K562 (cell line): ENCODE measurements around the gene GBA2. TPM values are rescaled to one million over a fixed set of nuclear protein-coding genes. Genes with fewer than 3 reads are reported as not detected.

Experiments
- ATAC-seq: fragments of 200-7000 bp; cut with Tn5 transposase; 3 replicates; pipeline ENCODE4 v1.9.1; 2020; ENCODE audit warnings: moderate library complexity
- BruUV-seq: library from RNA; stranded (reverse); fragments of 400-500 nt; replicated peaks from 2 replicates; lab custom pipeline; 2021; lab: Mats Ljungman, UMichigan
- CTCF ChIA-PET: fragments of 300-600 bp; formaldehyde crosslinking; extraction: SDS; loops from one replicate; lab custom pipeline; 2021; ENCODE audit warnings: low intra/inter-chr PET ratio; lab: Yijun Ruan, JAX
- POLR2A ChIA-PET: fragments of 300-600, 350-650 bp; sonication (Branson Sonifier 250); formaldehyde crosslinking; extraction: SDS; loops from one replicate; lab custom pipeline; 2021; ENCODE audit warnings: antibody characterized with exemption, inconsistent platforms; lab: Yijun Ruan, JAX
- DNase-seq, 4 experiments: peaks; one replicate each; pipeline versions ENCODE4 v3.0.0 to v3.0.0-alpha.2; 2011 to 2018; ENCODE audit warnings: low spot score in 3 of 4, mixed read lengths in 3 of 4; ENCODE audit errors: extremely low read depth in 1 of 4
- FAIRE-seq: peaks from 2 replicates; lab custom pipeline; 2011; peaks lifted over from hg19 to GRCh38; lab: Jason Lieb, UNC
- H2AFZ ChIP-seq: 2 replicates; pipeline ENCODE4 v1.6.0; 2011; ENCODE audit warnings: low read depth, low read length, control low read depth, inconsistent platforms
- H3K27ac ChIP-seq: fragments of 200-600 bp; 3 replicates; pipeline ENCODE4 v1.8.0; 2011; ENCODE audit warnings: low read depth, mild to moderate bottlenecking, control low read depth, inconsistent platforms, low read length, moderate library complexity, mixed read lengths; ENCODE audit errors: extremely low read depth
- H3K27me3 ChIP-seq, 2 experiments: fragments of 300-600 bp in 1 of 2; 2 replicates in 1 of 2; 3 replicates in 1 of 2; pipeline versions ENCODE4 v1.6.0 to v1.8.0; 2011; ENCODE audit warnings: inconsistent platforms in 2 of 2, low read length in 2 of 2, mild to moderate bottlenecking in 1 of 2, mixed read lengths in 1 of 2, moderate library complexity in 1 of 2; ENCODE audit not compliant: control insufficient read depth in 2 of 2, insufficient read depth in 2 of 2
- H3K36me3 ChIP-seq: fragments of 300-600 bp; 3 replicates; pipeline ENCODE4 v1.8.0; 2011; ENCODE audit warnings: mild to moderate bottlenecking, low read length, inconsistent platforms; ENCODE audit not compliant: control insufficient read depth, insufficient read depth
- H3K4me1 ChIP-seq, 2 experiments: fragments of 200-600 bp in 1 of 2; replicated peaks in 1 of 2; 2 replicates in 1 of 2; 3 replicates in 1 of 2; pipeline versions ENCODE4 v1.5.1 to v1.8.0; 2011; ENCODE audit warnings: inconsistent platforms in 2 of 2, low read length in 2 of 2, mild to moderate bottlenecking in 1 of 2, mixed read lengths in 1 of 2, moderate library complexity in 1 of 2; ENCODE audit not compliant: control insufficient read depth in 2 of 2, insufficient read depth in 2 of 2
- H3K4me2 ChIP-seq: 2 replicates; pipeline ENCODE4 v1.6.1; 2011; ENCODE audit warnings: low read length, control low read depth, inconsistent platforms, mixed read lengths; ENCODE audit not compliant: insufficient read depth
- H3K4me3 ChIP-seq: fragments of 200-600 bp; sonication (generic), shearing (Covaris generic); 2 replicates; pipeline ENCODE4 v1.5.1; 2016; ENCODE audit warnings: control low read depth, inconsistent platforms
- H3K79me2 ChIP-seq: fragments of 200-600 bp; 3 replicates; pipeline ENCODE4 v1.8.0; 2011; ENCODE audit warnings: low read length, inconsistent platforms; ENCODE audit not compliant: control insufficient read depth, insufficient read depth
- H3K9ac ChIP-seq, 2 experiments: 2 replicates each; pipeline versions ENCODE4 v1.6.0 to v1.6.1; 2011; ENCODE audit warnings: low read depth in 2 of 2, low read length in 2 of 2, control low read depth in 1 of 2, inconsistent platforms in 1 of 2, mild to moderate bottlenecking in 1 of 2, mixed read lengths in 1 of 2; ENCODE audit not compliant: insufficient read depth in 1 of 2
- H3K9me1 ChIP-seq: one replicate; pipeline ENCODE4 v1.6.0; 2011; ENCODE audit warnings: inconsistent platforms, mild to moderate bottlenecking, low read length, moderate library complexity; ENCODE audit not compliant: control insufficient read depth, insufficient read depth
- H3K9me3 ChIP-seq: replicated peaks from 2 replicates; pipeline ENCODE4 v1.5.1; 2011; ENCODE audit warnings: low read depth, low read length, inconsistent platforms; ENCODE audit not compliant: control insufficient read depth, insufficient read depth
- H4K20me1 ChIP-seq: replicated peaks from 2 replicates; pipeline ENCODE4 v1.6.1; 2011; ENCODE audit warnings: low read length, inconsistent platforms, mixed read lengths; ENCODE audit not compliant: control insufficient read depth, insufficient read depth
- BMI1 ChIP-seq: fragments of 150-350 bp; IDR thresholded peaks from 2 replicates; pipeline ENCODE4 v1.6.1; 2014; ENCODE audit warnings: low read length
- CEBPB ChIP-seq: fragments of 450-650 bp; IDR thresholded peaks from 2 replicates; pipeline ENCODE4 v1.6.1; 2016; ENCODE audit warnings: missing genetic modification characterization, missing compliant biosample characterization
- CGGBP1 ChIP-seq: fragments of 250-450 bp; sonication (Bioruptor Pico); IDR thresholded peaks from 2 replicates; pipeline ENCODE4 v1.9.0; 2021; ENCODE audit warnings: mild to moderate bottlenecking
- HEY1 ChIP-seq: fragments of 250-450 bp; sonication (Bioruptor Pico); IDR thresholded peaks from 2 replicates; pipeline ENCODE4 v1.5.0; 2020; ENCODE audit warnings: mild to moderate bottlenecking, moderate library complexity, borderline replicate concordance
- RBM25 ChIP-seq: fragments of 200-400 bp; formaldehyde crosslinking; IDR thresholded peaks from 2 replicates; pipeline ENCODE4 v1.6.1; 2018; ENCODE audit warnings: low read length, low read depth, moderate library complexity; ENCODE audit not compliant: severe bottlenecking
- SLC30A9 ChIP-seq: fragments of 250-450 bp; sonication (Bioruptor Pico); IDR thresholded peaks from 2 replicates; pipeline ENCODE4 v1.8.0; 2022; ENCODE audit warnings: mild to moderate bottlenecking, moderate library complexity
- SRF ChIP-seq, 2 experiments: fragments of 250-450, 450-650 bp in 1 of 2; sonication (Bioruptor Pico) in 1 of 2; sonication (generic) in 1 of 2; formaldehyde crosslinking; IDR thresholded peaks; 2 replicates each; pipeline versions ENCODE4 v1.5.0 to v1.5.1; 2020 to 2022; ENCODE audit warnings: mild to moderate bottlenecking in 1 of 2, missing genetic modification reagents in 1 of 2
- ZHX1 ChIP-seq: fragments of 150-350 bp; conservative IDR thresholded peaks from 2 replicates; pipeline ENCODE4 v1.6.1; 2014; ENCODE audit warnings: low read length
- ZNF146 ChIP-seq: IDR thresholded peaks from one replicate; pipeline ENCODE4 v1.6.1; 2018; ENCODE audit warnings: missing compliant biosample characterization; ENCODE audit not compliant: unreplicated experiment
- WGBS: fragments of 100-300 bp; shearing (Covaris generic); methylation state at CpG from one replicate; pipeline ENCODE4 v1.1.6; 2016; ENCODE audit warnings: low coverage, mixed read lengths; ENCODE audit not compliant: insufficient coverage; ENCODE audit errors: missing lambda C conversion rate; 5-methylcytosine and 5-hydroxymethylcytosine counted together
- in situ Hi-C: fragments of 300-500 bp; cut with MboI; formaldehyde crosslinking; loops from 4 replicates; pipeline ENCODE4 v1.15.0; 2018; ENCODE audit warnings: inconsistent platforms, mixed read lengths
- intact Hi-C: fragments of 100-400 bp; cut with micrococcal nuclease; formaldehyde crosslinking; loops from 2 replicates; pipeline ENCODE4 v1.14.2; 2022
- polyA plus RNA-seq, 8 experiments: library from polyadenylated mRNA; depleted of rRNA in 4 of 8; stranded (reverse) in 5 of 8; unstranded in 3 of 8; fragments of >200 nt; fragmentation: Nextera tagmentation in 2 of 8; fragmentation: Illumina TruSeq in 1 of 8; extraction: Ambion mirVana in 2 of 8; extraction: Trizol in 1 of 8; gene quantifications; 2 replicates each; pipeline versions ENCODE4 v1.2.1 to v1.2.3, GENCODE V29; 2011 to 2014; ENCODE audit warnings: inconsistent platforms in 1 of 8, missing spikeins in 1 of 8
- total RNA-seq, 7 experiments: library from RNA; depleted of rRNA in 6 of 7; stranded (reverse); fragments of >200 nt in 6 of 7; fragmentation: Illumina TruSeq in 2 of 7; extraction: Trizol in 2 of 7; gene quantifications; 2 replicates each; pipeline versions ENCODE4 v1.2.1 to v1.2.3, GENCODE V29; 2011 to 2021; ENCODE audit warnings: low replicate concordance in 1 of 7
- TF ChIP-seq, protein P1 (sequence below): sonication (generic); formaldehyde crosslinking; IDR thresholded peaks from 2 replicates; pipeline ENCODE4 v1.8.1; 2023; ENCODE audit warnings: mild to moderate bottlenecking, missing genetic modification reagents, moderate library complexity
- TF ChIP-seq, protein P2 (sequence below): fragments of 250-450 bp; sonication (Bioruptor Pico); IDR thresholded peaks from 2 replicates; pipeline ENCODE4 v1.8.0; 2022; ENCODE audit warnings: inconsistent platforms, mild to moderate bottlenecking, moderate library complexity, borderline replicate concordance

Gene GBA2
- total and polyA plus RNA-seq, 9 of the 15 experiments (the other 6 are each of a cell fraction or from before 2014, with no cell fraction given): 14.1 to 60.4 (median 32.1) TPM

DNA sequence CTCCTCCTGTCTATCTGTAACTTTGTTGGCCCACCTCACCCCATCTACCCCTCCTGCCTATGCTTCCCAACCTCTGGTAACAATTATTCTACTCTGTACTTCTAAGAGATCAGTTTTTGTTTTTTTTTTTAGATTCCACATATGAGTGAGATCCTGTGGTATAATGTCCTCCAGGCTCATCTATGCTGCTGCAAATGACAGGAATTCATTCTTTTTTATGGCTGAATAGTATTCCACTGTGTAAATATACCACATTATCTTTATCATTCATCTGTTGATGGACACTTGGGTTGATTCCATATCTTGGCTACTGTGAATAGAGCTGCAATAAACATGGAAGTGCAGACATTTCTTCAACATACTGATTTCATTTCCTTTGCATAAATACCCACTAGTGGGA lies 34.4 kb upstream of the GBA2 start:
- CTCF ChIA-PET: no interaction called here
- in situ Hi-C loops (no loop called here), intact Hi-C loops (no loop called here)
- Histone ChIP-seq H3K9me3 (no peaks in the 10 kb centered on the region), H3K27ac (no peak overlapping the region), H3K4me3 (no peak overlapping the region), H3K27me3 (no peaks in the 10 kb centered on the region), H3K79me2 (no peaks in the 10 kb centered on the region), H3K36me3 (peaks cover 22% of the 10 kb centered on the region; the same call in 2 of the 3 replicates), H4K20me1 (no peaks in the 10 kb centered on the region), H3K4me1 (no peaks in the 10 kb centered on the region), H3K4me2 (no peak overlapping the region), H3K9me1 (no peaks in the 10 kb centered on the region), H2AFZ (no peak overlapping the region), H3K9ac (no peak overlapping the region)
- POLR2A ChIA-PET: no interaction called here
- no peak for ATAC-seq
- FAIRE-seq: peak; percentile 11
- no peak for DNase-seq
- TF ChIP-seq CEBPB (no peak), ZNF146 (CRISPR knock-in tag) (peak; percentile 63), RBM25 (peak; percentile 44)
- BruUV-seq: no TSS peak

- no peak overlapping the region for H3K4me3 ChIP-seq
- H2AFZ ChIP-seq: no peak overlapping the region
- no peaks in the 10 kb centered on the region for H3K9me3 ChIP-seq
- WGBS: 40% methylated on average over 1 of the region's 2 CpGs
- peaks cover 9% of the 10 kb centered on the region; the same call in 2 of the 3 replicates for H3K36me3 ChIP-seq
- no peaks in the 10 kb centered on the region for H3K27me3 ChIP-seq
- peaks cover 0 to 2% of the 10 kb centered on the region in 2 experiments; a peak in 2 of 5 replicates for H3K4me1 ChIP-seq
- H3K27ac ChIP-seq: no peak overlapping the region
- no peaks in the 10 kb centered on the region for H4K20me1 ChIP-seq
- no peak overlapping the region for H3K9ac ChIP-seq
- CTCF ChIA-PET: no interaction called here
- POLR2A ChIA-PET: no interaction called here
- ATAC-seq (no peak), FAIRE-seq (no peak), DNase-seq (no peak)
- in situ Hi-C loops (no loop called here), intact Hi-C loops (no loop called here)
- BruUV-seq: no TSS peak
- H3K79me2 ChIP-seq: no peaks in the 10 kb centered on the region
- no peak overlapping the region for H3K4me2 ChIP-seq
- no peaks in the 10 kb centered on the region for H3K9me1 ChIP-seq
- TF ChIP-seq ZHX1 (no peak), SRF (CRISPR knock-in tag; IDR thresholded peaks at IDR 0.05) (no peak), CGGBP1 (no peak), BMI1 (no peak), SLC30A9 (CRISPR knock-in tag) (no peak), HEY1 (CRISPR knock-in tag) (no peak)
- TF ChIP-seq, protein P1, sequence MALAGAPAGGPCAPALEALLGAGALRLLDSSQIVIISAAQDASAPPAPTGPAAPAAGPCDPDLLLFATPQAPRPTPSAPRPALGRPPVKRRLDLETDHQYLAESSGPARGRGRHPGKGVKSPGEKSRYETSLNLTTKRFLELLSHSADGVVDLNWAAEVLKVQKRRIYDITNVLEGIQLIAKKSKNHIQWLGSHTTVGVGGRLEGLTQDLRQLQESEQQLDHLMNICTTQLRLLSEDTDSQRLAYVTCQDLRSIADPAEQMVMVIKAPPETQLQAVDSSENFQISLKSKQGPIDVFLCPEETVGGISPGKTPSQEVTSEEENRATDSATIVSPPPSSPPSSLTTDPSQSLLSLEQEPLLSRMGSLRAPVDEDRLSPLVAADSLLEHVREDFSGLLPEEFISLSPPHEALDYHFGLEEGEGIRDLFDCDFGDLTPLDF (CRISPR knock-in tag): no peak
- TF ChIP-seq, protein P2, sequence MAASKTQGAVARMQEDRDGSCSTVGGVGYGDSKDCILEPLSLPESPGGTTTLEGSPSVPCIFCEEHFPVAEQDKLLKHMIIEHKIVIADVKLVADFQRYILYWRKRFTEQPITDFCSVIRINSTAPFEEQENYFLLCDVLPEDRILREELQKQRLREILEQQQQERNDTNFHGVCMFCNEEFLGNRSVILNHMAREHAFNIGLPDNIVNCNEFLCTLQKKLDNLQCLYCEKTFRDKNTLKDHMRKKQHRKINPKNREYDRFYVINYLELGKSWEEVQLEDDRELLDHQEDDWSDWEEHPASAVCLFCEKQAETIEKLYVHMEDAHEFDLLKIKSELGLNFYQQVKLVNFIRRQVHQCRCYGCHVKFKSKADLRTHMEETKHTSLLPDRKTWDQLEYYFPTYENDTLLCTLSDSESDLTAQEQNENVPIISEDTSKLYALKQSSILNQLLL: no peak
These were observed 32.0 kb upstream of the GBA2 start for GRCh38 chr9:35781066-35781465.
